ENCODE measurements around the gene FRRS1.

GRCh38 chr1:99674115-99675064 is 92.0 kb downstream of the FRRS1 start:
- TF ChIP-seq, protein P1, sequence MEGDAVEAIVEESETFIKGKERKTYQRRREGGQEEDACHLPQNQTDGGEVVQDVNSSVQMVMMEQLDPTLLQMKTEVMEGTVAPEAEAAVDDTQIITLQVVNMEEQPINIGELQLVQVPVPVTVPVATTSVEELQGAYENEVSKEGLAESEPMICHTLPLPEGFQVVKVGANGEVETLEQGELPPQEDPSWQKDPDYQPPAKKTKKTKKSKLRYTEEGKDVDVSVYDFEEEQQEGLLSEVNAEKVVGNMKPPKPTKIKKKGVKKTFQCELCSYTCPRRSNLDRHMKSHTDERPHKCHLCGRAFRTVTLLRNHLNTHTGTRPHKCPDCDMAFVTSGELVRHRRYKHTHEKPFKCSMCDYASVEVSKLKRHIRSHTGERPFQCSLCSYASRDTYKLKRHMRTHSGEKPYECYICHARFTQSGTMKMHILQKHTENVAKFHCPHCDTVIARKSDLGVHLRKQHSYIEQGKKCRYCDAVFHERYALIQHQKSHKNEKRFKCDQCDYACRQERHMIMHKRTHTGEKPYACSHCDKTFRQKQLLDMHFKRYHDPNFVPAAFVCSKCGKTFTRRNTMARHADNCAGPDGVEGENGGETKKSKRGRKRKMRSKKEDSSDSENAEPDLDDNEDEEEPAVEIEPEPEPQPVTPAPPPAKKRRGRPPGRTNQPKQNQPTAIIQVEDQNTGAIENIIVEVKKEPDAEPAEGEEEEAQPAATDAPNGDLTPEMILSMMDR (IDR thresholded peaks at IDR 0.05; ENCODE audit: borderline replicate concordance, extremely low read depth, low read length, poor library complexity, severe bottlenecking): no peak
- TF ChIP-seq EZH2 (IDR thresholded peaks at IDR 0.05; ENCODE audit: borderline replicate concordance, low read depth, low read length, severe bottlenecking): no peak

Data from DND-41 (cell line).